Measurements from ENCODE around the gene CCSER1.

DNA sequence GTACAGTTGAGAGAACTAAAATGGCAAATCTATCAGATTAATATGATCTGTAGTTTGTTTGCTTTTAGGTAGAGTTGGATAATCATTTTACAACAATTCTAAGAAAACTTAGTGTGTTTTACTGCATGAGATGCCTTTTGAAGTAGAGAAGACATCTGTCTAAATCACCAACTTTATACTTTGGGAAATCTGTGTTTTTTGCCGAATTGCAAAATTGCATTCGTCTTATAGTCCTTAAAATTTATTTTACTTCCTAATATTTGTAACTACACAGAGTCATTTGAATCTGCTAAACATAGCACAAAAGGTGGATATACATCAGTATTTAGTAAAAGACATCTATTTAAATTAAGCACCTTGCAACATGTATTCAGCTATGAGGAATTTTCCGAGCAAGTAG lies 100.0 kb downstream of the CCSER1 start:
- TF ChIP-seq CTCF (IDR thresholded peaks at IDR 0.05; ENCODE audit: poor library complexity) (no peak), EZH2 (IDR thresholded peaks at IDR 0.05; ENCODE audit: borderline replicate concordance) (no peak)

Data from hepatocyte (in vitro differentiated cells).